NCI-H2029 (cell line): ENCODE data around the gene NKD1.

Experiments used
- DNase-seq: peaks from one replicate; lab custom pipeline; 2025; lab: John Stamatoyannopoulos, UW

The NKD1 gene

GRCh38 chr16:50651835-50652438 lies 103.7 kb downstream of the NKD1 start:
- DNase-seq, result no peak

GRCh38 chr16:50652836-50653425 lies 104.7 kb downstream of the NKD1 start:
- no peak for DNase-seq

- DNase-seq, result no peak
Measured at GRCh38 chr16:50653633-50654519, 105.7 kb downstream of the NKD1 start.

- no peak for DNase-seq
Measured at GRCh38 chr16:50655558-50656055, 107.4 kb downstream of the NKD1 start.

- no peak for DNase-seq
Measured at GRCh38 chr16:50657241-50657640, 109.0 kb downstream of the NKD1 start.

- DNase-seq, result no peak
Measured at GRCh38 chr16:50659806-50660205, 111.6 kb downstream of the NKD1 start.

GRCh38 chr16:50662306-50662940 lies 114.2 kb downstream of the NKD1 start:
- no peak for DNase-seq

GRCh38 chr16:50664270-50664669 lies 116.1 kb downstream of the NKD1 start:
- DNase-seq, result no peak

- DNase-seq, result no peak
Measured at GRCh38 chr16:50665128-50665878, 117.1 kb downstream of the NKD1 start.

- DNase-seq, result no peak
Measured at GRCh38 chr16:50666658-50667496, 118.7 kb downstream of the NKD1 start.

- DNase-seq, result no peak
Measured at GRCh38 chr16:50667497-50668367, 119.5 kb downstream of the NKD1 start.

GRCh38 chr16:50668368-50669008 lies 120.3 kb downstream of the NKD1 start:
- DNase-seq, result no peak

GRCh38 chr16:50669741-50670140 lies 121.5 kb downstream of the NKD1 start:
- no peak for DNase-seq

GRCh38 chr16:50670476-50670875 lies 122.3 kb downstream of the NKD1 start:
- DNase-seq, result no peak

- DNase-seq, result no peak
Measured at GRCh38 chr16:50671644-50672260, 123.6 kb downstream of the NKD1 start.

GRCh38 chr16:50673496-50674275 lies 125.5 kb downstream of the NKD1 start:
- DNase-seq, result no peak

- no peak for DNase-seq
Measured at GRCh38 chr16:50674831-50675230, 126.6 kb downstream of the NKD1 start.
